ENCODE measurements around the gene NAP1L1.

The NAP1L1 gene

DNA sequence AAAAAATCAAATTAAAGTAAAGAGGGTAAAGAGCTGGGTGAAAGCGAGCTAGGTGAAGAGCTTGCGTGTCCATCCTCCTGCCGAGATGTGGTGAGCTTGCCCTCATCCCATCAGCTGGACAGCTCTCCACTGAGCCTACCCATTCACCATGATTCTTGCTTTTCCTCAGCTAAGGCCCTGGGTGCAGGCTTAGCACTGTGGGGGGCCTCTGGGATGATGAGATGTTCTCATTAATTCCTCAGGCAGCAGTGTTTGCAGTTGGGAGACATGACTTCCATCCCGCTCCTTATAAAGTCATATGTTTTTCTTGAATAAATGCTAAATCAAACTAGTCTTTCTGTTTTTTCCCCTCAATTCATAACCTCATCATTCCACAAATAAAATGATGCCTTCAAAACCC is 70.9 kb downstream of the NAP1L1 start:
- H3K4me3 ChIP-seq (ENCODE audit: low read depth, low read length), result no peak overlapping the region
- TF ChIP-seq, protein P1, sequence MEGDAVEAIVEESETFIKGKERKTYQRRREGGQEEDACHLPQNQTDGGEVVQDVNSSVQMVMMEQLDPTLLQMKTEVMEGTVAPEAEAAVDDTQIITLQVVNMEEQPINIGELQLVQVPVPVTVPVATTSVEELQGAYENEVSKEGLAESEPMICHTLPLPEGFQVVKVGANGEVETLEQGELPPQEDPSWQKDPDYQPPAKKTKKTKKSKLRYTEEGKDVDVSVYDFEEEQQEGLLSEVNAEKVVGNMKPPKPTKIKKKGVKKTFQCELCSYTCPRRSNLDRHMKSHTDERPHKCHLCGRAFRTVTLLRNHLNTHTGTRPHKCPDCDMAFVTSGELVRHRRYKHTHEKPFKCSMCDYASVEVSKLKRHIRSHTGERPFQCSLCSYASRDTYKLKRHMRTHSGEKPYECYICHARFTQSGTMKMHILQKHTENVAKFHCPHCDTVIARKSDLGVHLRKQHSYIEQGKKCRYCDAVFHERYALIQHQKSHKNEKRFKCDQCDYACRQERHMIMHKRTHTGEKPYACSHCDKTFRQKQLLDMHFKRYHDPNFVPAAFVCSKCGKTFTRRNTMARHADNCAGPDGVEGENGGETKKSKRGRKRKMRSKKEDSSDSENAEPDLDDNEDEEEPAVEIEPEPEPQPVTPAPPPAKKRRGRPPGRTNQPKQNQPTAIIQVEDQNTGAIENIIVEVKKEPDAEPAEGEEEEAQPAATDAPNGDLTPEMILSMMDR (IDR thresholded peaks at IDR 0.05; ENCODE audit: control insufficient read depth, extremely low read depth, insufficient read depth), result no peak
- no peak for DNase-seq (ENCODE audit: low read depth)

DNA sequence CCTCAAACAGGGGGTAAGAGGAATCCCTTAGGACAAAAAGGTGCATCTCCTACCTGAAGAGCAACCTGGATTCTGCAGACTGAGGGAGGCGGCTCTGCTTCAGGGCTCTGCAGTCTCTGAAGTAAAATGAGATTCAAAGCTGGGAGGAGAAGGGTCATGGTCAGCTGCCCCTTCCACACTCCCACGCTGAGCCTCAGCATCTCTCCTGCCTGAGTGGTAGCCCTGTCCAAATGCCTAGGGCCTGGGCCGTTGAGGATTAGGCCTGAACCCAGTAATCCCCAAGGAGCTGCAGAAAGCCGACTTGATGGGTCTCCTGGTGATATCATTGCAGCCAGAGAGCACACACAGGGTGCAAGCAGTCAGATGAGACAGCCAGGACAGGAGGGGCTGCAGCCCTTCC is 71.8 kb downstream of the NAP1L1 start:
- DNase-seq (ENCODE audit: low read depth), result no peak
- no peak overlapping the region for H3K4me3 ChIP-seq (ENCODE audit: low read depth, low read length)
- TF ChIP-seq, protein P1 (IDR thresholded peaks at IDR 0.05; ENCODE audit: control insufficient read depth, extremely low read depth, insufficient read depth), result no peak

DNA sequence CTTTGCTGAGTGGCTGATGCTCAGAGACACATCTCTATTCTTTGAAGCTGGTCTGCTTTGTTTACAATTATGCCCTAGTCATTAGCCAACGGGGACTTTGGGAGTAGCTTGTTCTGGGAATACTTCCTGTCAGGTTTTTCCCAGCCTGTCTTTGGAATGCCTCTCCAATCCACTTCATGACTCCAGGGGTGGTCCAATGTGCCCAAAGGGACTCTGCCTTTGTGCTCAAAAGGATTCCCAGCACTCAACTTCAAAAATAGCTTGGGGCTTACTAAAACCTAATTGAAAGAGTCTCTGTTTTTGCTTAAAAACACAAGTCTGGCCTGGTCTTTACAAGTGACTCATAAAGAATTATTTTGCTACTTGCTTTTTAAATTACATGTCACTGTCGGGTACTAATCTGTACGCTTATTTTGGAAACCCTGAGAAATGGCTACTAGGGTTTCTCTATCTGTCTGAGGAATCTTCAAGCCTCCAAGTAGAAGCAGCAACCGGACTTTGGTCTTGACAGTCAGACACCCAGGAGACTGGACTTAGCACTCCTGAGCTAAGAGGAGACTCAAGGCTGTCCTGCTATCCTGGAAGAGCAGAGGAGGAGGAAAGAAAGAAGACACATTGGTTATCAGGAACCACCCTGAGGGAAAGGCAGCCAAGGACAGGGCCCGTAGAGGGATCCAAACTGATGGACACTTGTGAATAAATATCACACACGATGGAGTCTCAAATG is 73.6 kb downstream of the NAP1L1 start:
- TF ChIP-seq, protein P1 (IDR thresholded peaks at IDR 0.05; ENCODE audit: control insufficient read depth, extremely low read depth, insufficient read depth), result no peak
- DNase-seq (ENCODE audit: low read depth), result no peak
- no peak overlapping the region for H3K4me3 ChIP-seq (ENCODE audit: low read depth, low read length)

DNA sequence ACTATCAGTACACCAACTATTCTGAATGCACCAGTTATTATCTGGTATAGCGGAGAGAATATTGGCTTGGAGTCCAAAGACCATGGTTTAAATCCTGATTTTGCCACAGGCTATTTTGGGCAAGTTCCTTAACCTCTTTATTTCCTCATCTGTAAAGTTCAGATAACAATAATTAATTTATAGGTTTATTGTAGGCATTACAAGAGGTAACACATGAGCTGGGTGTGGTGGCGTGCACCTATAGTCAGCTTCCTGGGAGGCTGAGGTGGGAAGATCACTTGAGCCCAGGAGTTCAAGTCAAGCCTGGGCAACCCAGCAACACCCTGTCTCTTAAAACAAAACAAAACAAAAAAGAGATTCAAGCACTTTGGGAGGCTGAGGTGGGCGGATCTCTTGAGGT is 76.1 kb downstream of the NAP1L1 start:
- no peak overlapping the region for H3K4me3 ChIP-seq (ENCODE audit: low read depth, low read length)
- TF ChIP-seq, protein P1 (IDR thresholded peaks at IDR 0.05; ENCODE audit: control insufficient read depth, extremely low read depth, insufficient read depth), result no peak
- DNase-seq (ENCODE audit: low read depth), result no peak

DNA sequence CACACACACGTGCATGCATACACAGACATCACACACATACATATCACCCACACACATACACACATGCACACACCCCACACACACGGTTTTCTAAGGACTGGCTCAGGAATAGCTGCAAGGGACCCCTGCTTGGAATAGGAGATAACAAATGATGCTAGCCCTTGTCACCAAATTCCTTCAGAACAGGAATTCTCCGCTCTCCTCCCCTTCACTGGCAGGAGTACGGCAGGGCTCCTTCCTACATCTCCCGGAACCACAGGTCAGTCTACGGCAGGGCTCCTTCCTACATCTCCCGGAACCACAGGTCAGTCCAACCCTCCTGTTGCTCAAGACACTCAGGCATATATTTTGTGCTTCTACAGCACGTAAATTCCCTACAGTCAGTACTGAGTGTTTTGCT is 76.8 kb downstream of the NAP1L1 start:
- no peak for DNase-seq (ENCODE audit: low read depth)
- TF ChIP-seq, protein P1 (IDR thresholded peaks at IDR 0.05; ENCODE audit: control insufficient read depth, extremely low read depth, insufficient read depth), result no peak
- no peak overlapping the region for H3K4me3 ChIP-seq (ENCODE audit: low read depth, low read length)

DNA sequence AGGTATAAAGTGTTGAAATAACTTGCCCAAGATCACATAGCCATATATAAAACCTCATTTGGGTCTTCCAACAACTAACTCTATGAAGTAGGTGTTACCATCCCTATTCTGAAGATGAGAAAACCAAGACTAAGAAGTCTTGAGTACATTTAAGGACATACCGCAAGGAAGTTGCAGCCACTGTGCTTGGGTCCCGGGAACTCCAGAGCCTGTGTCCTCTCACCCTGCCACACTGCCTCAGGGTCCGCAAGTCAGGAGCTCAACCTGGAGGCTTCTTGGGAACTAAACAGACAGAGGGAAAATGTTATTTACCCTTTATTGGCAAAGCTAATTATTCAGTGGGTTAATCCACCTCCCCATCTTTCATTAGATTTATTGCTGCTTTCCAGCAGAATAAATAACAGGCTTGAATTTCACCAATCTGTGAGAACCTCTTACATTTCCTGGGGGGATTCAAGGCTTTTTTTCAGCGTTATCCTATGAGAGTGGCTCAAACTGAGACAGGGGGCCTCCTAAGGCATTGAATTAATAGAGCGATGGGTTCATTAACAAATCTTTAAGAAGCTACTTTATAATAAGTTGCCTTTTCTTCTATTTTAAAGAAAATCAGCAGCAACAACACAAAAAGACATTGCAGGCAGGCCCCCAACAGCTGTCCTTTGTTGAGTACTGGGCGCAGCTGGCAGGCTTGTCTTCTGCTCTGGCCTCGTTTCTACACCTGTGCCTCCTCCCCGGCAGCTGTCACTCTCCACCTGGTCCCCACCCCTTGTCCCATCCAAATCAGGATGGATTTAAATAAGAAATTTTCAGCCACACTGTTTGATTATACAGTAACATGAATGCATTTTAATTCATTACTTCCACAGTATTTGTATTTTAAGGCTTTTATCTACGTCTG is 78.2 kb downstream of the NAP1L1 start:
- DNase-seq (ENCODE audit: low read depth), result no peak
- no peak overlapping the region for H3K4me3 ChIP-seq (ENCODE audit: low read depth, low read length)
- TF ChIP-seq, protein P1 (IDR thresholded peaks at IDR 0.05; ENCODE audit: control insufficient read depth, extremely low read depth, insufficient read depth), result no peak

All from LNCaP clone FGC (cell line).